HG02870 (cell line): ENCODE data around the gene PTN.
"Not testable (repeated sequence)": the region's sequence is repeated elsewhere in the genome, so short reads cannot be mapped to it uniquely, and the experiment has no call there.

ENCODE experiments used
- ATAC-seq: cut with Tn5 transposase; IDR thresholded peaks from one replicate; pipeline ENCODE4 v1.9.1; 2021; ENCODE audit warnings: mild to moderate bottlenecking, moderate library complexity; ENCODE audit not compliant: unreplicated experiment

Gene PTN

DNA sequence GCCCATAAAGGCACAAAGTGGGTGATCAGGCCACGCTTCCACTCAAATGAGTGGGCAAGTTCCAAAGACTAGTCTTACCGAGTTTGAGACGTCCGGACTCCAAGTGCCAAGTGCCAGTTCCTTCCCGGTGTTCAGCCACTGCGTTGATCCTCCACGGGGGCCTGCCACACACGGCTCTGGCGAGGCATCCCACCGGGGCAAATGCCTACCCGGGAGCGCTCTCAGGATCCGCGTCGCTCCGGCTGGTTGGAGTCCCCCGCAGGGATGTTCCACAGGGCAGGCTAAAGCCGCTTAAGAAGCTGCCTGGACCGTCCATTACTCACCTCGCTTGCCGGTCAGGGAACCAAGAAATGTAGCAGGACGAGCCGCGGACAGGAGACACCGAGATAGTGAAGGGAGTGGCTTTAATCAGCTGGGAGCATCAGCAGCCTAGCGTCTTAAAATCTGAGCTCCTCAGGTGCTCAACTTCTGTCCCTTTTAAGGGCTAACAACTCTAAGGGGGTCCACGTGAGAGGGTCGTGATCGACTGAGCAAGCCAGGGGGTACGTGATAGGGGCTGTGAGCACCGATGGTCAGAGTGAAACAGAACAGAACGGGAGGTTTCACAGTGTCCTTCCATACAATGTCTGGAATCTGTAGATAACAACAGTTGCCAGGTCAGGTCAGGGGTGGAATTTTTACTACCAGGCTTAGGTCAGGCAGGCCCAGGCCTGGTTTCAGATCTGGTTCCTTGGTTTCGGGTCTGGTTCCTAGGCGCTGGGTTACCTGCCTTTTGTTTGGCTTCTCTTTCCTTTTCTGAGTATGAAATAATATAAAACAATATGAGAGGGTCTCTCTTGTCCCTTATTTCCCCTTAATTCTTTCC lies 75.3 kb downstream of the PTN start:
- ATAC-seq = not testable (repeated sequence)

DNA sequence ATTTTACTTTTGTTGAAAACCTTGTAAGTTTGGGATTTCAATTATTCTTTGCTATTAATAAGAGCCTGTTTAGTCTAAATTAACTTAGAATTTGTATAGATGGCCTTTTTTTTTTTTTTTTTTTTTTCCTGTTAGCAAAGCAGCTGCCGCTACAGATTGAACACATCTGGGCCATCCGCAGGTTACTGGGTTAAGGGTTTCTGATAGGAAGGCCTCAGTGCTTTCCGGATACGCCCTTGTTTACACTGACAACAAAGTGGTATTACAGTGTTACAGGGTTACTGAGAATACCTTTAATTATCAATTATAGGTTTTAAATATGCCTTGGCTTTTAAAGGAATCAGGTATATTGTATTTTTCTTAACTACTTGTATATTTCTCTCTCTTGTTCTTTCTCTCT lies 76.8 kb downstream of the PTN start:
- no peak for ATAC-seq

DNA sequence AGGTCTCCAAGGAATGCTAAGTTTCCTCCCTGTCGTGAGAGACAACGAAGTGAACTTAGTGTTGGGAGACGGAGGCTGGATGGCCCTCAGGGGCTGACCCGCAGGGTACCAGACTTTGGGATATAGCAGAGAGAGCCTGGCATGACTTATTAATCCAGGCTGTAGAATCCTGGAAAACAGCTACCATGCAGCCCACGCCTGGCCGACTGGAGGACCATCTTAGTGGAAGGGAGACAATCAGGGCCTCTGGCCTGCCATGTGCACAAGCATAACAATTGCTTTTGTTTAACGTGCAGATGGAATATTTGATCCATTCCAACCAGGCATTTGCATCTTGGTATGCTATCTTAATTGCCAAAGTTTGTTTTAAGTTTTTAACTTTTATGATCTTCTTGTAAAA lies 78.1 kb downstream of the PTN start:
- not testable (repeated sequence) for ATAC-seq

DNA sequence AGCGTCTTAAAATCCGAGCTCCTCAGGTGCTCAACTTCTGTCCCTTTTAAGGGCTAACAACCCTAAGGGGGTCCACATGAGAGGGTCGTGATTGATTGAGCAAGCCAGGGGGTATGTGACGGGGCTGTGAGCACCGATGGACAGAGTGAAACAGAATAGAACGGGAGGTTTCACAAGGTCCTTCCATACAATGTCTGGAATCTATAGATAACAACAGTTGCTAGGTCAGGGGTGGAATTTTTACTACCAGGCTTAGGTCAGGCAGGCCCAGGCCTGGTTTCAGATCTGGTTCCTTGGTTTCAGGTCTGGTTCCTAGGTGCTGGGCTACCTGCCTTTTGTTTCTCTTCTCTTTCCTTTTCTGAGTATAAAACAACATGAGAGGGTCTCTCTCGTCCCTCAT lies 80.9 kb downstream of the PTN start:
- no peak for ATAC-seq

DNA sequence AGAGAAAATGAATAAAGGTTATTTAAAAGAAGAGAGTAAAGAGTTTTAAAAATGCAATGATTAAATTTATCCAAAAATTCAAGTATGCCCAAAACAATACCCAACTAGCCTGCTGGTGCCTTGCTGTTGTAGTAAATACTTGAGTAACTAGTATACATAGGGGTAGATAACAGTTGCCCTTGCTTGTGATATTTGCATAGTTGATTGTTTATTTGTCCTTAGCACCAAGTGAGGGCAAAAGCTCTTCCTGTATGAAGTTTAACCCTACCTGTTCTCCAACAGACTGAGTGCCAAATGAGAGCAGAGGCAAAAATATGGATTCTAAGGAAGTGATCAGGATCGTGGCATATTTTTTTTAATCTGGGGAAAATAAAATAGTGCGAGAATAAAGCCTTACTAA lies 85.0 kb downstream of the PTN start:
- ATAC-seq = no peak

DNA sequence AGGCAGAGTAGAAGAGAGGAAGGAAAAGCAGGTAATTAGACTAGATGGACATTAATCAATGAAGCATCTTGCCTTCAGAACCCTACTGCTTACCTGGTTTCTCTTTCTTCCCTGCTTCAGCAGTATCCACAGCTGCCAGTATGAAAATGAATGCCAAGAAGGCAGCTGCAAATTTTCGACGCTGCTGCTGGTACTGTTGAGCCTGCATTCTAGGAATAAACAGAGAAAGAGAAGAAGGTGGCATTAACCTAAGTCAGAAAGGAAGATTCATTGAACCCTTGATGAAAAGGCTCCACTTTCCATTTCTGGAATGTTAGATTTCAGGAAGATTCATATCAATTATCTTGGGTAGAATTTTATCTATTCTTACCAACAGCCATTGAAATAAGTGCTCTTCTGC lies 88.8 kb downstream of the PTN start:
- ATAC-seq = no peak

DNA sequence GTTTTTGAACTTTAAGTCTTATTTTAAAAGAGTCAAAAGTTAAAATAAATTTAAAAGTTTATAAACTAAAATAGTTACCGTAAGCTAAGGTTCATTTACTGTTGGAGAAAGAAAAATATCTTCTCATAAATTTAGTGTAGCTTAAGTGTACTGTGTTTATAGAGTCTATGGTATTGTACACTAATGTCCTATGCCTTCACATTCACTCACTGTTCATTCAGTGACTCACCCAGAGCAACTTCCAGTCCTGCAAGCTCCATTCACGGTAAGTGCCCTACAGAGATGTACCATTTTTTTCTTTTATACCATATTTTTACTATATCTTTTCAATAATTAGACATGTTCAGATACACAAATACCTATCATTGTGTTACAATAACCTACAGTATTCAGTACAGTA lies 97.6 kb downstream of the PTN start:
- ATAC-seq = no peak

DNA sequence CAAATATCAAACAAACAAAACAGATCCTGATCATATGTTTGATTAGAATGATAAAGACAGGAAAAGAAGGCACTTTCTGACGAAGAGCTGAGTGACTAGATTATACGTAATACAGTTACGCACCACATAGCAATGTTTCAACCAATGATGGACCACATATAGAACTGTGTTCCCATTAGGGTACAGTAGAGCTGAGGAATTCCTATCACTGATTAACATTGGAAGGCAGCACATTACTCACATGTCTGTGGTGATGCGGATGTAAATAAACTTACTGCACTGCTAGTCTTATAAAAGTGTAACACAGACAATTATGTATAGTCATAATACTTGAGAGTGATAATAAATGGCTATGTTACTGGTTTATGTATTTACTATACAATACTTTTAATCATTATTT lies 98.3 kb downstream of the PTN start:
- ATAC-seq = no peak

DNA sequence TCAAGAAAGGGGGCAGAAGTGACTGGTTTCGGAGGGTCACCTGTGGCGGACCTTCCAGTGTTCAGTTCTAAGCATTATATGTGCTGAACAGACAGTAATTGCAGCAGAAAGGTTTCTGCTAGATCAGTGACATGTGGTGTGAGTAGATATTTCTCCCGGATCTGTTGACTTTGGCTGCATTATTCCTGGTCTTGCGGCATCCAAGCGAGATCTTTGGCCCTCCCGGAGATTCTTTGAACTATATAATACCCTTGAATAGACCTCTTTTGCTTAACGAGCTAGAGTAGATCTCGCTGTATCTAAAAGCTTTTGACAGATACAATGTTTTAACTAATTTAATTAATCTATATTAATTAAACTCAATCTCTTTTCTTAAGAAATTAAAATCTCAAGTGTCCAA lies 99.8 kb downstream of the PTN start:
- ATAC-seq = no peak

DNA sequence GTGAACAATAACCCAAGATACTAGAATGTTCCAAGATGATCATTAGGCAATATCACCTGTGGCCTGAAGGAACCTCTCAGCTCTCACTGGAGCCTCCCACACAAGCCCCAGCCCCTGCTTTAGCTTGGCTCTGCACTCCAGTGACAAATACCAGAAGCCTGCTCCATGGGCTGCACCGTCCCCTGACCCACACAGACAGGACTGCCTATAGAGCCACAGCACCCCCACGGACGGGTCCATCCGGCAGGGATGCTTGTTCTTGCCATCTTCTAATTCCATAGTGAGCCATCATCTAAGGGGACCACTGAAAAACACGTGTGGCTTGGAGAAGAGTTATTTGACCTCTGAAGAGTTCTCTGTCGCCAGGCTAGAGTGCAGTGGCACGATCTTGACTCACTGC lies 100.9 kb downstream of the PTN start:
- ATAC-seq = no peak

DNA sequence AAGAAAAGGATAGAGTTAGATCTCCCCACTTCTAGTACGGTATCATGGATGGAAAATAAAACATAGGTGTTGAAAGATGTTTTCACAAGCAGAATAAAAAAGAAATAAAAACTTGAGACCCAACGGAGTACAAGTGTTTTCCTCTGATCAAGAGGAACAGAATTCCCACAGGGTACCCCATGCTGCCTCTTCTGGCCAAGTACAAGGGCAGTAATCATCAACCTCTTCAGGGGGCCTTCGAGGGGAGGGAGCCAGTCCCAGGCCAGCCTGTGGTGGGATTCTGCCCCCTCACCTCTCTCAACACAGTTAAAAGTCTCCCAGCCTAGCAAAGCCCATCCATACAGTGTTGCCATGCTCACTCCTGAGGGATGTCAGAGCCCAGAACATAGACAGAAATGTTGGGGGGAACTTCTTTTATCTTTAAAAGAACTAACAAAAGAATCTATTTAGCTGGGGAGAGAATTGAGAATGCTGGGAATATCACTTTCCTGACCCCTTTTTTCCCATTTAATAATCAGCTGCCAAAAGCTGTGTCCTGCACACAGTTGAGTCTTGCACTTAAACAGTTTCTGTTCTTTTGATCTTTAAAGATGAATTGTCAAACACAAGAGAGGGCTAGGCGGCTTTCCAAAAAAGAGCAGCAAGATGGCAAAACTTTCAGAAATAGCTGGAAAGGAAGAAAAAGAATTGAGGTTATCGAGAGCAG lies 101.7 kb downstream of the PTN start:
- no peak for ATAC-seq

DNA sequence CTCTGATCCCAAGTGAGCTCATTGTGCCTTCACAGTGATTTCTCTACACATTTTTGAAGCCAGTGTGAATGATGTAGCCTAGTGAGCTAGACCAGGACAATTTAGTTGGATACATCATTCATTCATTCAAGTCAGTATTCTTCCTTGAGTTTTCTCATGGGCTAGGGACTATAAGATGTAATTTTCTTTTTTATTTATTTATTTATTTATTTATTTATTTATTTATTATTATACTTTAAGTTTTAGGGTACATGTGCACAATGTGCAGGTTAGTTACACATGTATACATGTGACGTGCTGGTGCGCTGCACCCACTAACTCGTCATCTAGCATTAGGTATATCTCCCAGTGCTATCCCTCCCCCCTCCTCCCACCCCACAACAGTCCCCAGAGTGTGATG lies 104.3 kb downstream of the PTN start:
- ATAC-seq = not testable (repeated sequence)

DNA sequence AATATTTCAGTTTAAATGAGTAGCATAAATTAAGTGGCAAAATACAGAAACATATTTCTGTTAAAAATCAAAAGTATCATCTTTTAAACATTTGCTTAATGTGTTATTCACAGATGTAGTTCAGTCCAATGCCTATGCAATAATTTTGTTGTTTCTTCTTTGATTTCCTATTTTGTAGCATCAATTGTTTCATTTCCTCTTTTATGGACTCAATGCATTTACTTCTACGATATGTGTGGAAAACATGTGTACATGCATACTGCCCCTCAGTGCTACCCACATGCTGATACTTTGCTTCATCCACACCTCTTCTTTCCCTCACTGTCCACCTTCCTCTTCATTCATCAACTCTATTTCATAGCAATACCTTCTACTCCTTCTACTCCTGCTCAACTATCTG lies 108.1 kb downstream of the PTN start:
- ATAC-seq = no peak

DNA sequence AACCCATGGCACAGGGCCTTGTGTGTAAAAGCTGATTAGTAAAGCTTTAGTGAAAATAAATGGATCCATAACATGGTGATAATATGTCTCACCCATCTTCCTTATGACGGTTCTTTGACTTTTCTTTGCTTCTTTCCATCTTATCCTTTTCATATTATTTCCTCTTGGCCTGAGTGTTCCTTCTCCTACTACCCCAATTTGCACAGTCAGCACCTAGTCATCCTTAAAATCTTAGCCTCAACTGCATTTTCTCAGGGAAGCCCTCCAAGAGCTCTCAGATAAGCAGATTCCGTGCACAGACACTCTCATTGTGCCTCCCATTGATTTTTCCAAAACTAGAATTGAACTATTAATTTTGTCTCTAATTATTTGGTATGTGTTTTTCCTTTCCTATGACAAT lies 112.4 kb downstream of the PTN start:
- no peak for ATAC-seq

DNA sequence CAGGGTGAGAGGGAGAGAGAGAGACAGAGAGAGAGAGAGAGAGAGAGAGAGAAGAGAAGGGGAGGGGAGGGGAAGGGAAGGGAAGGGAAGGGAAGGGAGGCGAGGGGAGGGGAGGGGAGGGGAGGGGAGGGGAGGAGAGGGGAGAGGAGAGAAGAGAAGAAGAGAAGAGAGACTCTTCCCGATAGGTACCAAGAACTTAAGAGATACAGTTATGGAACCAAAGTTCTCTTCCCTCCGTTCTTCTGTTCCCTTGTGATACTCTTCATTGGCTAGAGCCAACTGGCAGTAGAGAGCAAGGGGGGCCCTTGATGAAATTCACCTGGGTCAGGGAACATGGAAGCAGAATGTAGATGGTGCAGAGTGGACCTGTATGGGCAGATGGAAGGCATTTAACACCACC lies 122.1 kb downstream of the PTN start:
- ATAC-seq = no peak

DNA sequence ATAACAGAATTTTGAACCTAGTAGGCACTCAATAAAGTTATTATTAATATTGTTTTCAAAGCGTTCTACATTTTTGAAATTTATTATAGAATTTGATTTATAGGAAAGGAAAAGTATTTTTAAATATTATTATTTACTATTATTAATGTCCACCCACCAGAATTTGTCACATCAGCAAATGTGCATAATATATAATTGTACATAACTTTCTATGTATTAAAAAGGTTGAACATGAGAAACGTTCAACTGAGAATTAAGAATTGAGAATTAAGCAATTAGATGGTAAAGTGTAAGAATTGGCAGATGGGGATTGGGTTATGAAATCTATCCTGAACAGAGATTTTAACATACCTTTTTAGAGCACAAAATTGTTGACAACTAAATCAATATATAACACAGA lies 129.8 kb downstream of the PTN start:
- ATAC-seq = no peak

DNA sequence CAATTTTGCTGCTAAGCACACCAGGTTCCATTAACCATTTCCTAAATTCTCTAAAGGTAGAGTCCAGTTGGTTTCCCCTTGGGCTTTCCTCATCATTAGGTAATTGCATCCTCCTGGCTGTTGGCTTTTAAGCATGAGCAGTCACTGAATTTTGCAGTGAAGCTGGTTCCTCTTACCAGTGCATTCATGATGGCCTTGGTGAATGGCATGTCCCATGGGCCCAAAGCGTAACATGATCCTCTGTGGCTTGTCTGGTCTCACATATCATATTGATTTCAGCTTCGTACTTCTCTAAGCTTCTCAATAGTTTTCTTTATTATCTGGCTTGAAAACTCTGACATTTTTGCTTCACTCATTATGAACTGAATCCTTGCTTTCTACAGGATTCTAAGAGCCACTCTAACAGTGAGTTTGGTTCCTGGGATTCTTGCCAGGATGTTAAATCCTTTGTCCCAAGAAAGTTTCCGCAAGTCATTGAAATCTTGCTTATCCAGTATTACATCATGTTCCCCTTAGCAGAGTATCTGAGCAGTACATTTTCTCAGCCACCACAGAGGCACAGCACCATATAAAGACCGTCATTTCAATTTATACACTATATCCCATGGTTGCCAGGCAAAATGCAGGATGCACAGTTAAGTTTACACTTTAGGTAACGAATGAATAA lies 134.2 kb downstream of the PTN start:
- ATAC-seq = no peak

DNA sequence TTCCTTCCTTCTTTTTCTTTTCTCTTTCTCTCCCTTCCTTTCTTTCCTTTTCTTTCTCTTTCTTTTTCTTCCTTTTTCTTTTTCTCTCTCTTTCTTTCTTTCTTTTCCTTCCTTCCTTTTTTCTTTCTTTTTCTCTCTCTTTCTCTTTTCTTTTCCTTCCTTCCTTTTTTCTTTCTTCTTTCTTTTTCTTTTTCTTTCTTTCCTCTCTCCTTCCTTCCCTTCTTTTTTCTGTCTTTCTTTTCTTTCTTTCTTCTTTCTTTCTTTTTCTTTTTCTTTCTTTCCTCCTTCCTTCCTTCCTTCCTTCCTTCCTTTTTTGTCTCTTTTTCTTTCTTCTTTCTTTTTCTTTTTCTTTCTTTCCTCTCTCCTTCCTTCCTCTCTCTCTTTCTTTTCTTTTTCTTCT lies 136.8 kb downstream of the PTN start:
- ATAC-seq = no peak

DNA sequence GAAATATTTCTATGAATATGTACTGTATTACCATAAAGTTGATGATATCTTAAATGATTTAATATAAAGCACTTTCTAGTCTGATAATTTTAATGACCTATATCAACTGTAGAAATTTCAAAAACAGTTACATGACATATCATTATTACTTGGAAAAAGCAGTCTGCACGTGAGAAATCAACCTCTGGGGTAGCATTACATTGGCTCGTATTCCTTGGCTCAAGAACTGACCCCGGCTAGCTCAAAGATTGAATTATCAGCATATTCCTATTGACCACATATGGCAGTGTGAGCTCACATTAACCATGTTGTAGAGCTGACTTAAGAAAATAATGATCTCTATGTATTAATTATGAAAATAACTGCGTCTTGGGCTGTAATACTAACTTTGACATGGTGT lies 139.3 kb downstream of the PTN start:
- no peak for ATAC-seq

DNA sequence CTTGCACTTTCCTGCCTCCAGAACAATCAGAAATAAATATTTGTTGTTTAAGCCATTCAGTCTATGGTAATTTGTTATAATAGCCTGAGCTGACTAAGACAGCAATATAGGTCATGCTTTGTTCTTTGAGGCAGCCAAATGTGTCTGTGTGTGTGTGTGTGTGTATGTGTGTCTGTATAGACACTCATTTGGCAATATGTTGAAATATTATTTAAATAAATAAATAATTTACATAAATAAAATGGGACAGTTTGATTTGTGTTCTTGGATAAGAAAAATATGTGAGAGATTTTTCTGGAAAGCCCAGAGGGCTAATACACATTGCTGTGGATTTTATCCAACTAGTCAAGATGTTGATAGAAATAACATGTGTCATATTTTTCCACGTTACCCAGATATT lies 140.2 kb downstream of the PTN start:
- no peak for ATAC-seq

DNA sequence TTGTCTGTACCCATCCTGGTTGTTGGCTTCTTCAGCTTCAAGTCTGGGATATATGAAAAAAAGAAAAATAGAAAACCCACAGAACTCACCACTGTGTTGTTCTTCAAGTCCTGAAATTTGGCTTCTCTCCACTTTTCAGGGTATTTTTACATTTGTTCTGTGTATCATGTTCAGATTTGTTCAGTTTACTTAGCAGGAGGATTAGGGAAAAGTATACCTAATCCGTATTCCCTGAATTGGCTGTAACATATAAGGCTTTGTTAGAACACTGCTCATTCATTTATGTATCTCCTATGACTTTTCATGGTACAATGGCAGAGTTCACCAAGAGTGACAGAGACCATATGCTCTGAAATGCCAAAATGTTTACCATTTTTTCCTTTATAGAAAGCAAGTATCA lies 146.9 kb downstream of the PTN start:
- ATAC-seq = no peak

DNA sequence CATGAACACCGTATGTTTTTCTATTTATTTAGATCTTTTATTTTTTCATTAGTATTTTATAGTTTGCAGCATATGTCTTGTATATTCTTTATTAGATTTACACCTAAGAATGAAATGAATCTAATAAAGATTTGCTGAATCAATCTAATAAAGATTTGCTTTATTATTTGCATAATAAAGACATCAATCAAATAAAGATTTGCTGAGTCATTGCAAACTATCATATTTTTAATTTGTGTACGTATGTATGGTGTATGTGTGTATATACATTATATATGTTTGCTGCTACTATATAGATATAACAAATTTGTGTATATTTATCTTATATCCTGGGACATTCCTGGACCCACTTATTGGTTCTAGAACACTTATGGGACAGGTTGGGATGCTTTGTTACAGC lies 147.5 kb downstream of the PTN start:
- no peak for ATAC-seq
